Bone marrow (tissue), 2 donors: ENCODE measurements around the gene C3orf70.

Experiments used
- DNase-seq, 2 donors: peaks; one replicate each; lab custom pipeline; 2025; lab: John Stamatoyannopoulos, UW

Gene C3orf70

GRCh38 chr3:185084901-185085300, 68.0 kb downstream of the C3orf70 start:
- no peak for DNase-seq

- no peak for DNase-seq
These were observed 68.5 kb downstream of the C3orf70 start for GRCh38 chr3:185084402-185084801.

GRCh38 chr3:185082829-185083228, 70.0 kb downstream of the C3orf70 start:
- no peak for DNase-seq

- no peak for DNase-seq
These were observed 70.7 kb downstream of the C3orf70 start for GRCh38 chr3:185082149-185082548.

- no peak for DNase-seq
These were observed 71.3 kb downstream of the C3orf70 start for GRCh38 chr3:185081521-185081920.

GRCh38 chr3:185079625-185080024, 73.2 kb downstream of the C3orf70 start:
- DNase-seq: no peak

- DNase-seq: no peak
These were observed 76.6 kb downstream of the C3orf70 start for GRCh38 chr3:185076219-185076618.

GRCh38 chr3:185075547-185075946, 77.3 kb downstream of the C3orf70 start:
- DNase-seq: no peak

GRCh38 chr3:185071287-185071800, 81.5 kb downstream of the C3orf70 start:
- no peak for DNase-seq

- no peak for DNase-seq
These were observed 82.2 kb downstream of the C3orf70 start for GRCh38 chr3:185070491-185071286.

- DNase-seq: no peak
These were observed 83.5 kb downstream of the C3orf70 start for GRCh38 chr3:185069037-185070030.

GRCh38 chr3:185067173-185067572, 85.7 kb downstream of the C3orf70 start:
- DNase-seq: no peak

- no peak for DNase-seq
These were observed 86.6 kb downstream of the C3orf70 start for GRCh38 chr3:185066251-185066650.

GRCh38 chr3:185065059-185065458, 87.8 kb downstream of the C3orf70 start:
- no peak for DNase-seq

GRCh38 chr3:185063431-185063830, 89.4 kb downstream of the C3orf70 start:
- no peak for DNase-seq

GRCh38 chr3:185062191-185062590, 90.7 kb downstream of the C3orf70 start:
- DNase-seq: no peak

- no peak for DNase-seq
These were observed 92.2 kb downstream of the C3orf70 start for GRCh38 chr3:185060655-185061054.

GRCh38 chr3:185059766-185060165, 93.1 kb downstream of the C3orf70 start:
- DNase-seq: peak in 1 of 2 donors; percentile 6

GRCh38 chr3:185058796-185059195, 94.1 kb downstream of the C3orf70 start:
- no peak for DNase-seq

GRCh38 chr3:185057829-185058228, 95.0 kb downstream of the C3orf70 start:
- no peak for DNase-seq

- no peak for DNase-seq
These were observed 96.0 kb downstream of the C3orf70 start for GRCh38 chr3:185056908-185057307.

GRCh38 chr3:185052631-185053030, 100.2 kb downstream of the C3orf70 start:
- DNase-seq: no peak

- no peak for DNase-seq
These were observed 101.1 kb downstream of the C3orf70 start for GRCh38 chr3:185051801-185052200.
